Measurements from ENCODE around the gene CALB2. TPM values are rescaled to one million over a fixed set of nuclear protein-coding genes. Genes with fewer than 3 reads are reported as not detected.

Gene CALB2
- total RNA-seq, 4 donors from 2014 or later = 2.5 TPM; not detected in 3

DNA sequence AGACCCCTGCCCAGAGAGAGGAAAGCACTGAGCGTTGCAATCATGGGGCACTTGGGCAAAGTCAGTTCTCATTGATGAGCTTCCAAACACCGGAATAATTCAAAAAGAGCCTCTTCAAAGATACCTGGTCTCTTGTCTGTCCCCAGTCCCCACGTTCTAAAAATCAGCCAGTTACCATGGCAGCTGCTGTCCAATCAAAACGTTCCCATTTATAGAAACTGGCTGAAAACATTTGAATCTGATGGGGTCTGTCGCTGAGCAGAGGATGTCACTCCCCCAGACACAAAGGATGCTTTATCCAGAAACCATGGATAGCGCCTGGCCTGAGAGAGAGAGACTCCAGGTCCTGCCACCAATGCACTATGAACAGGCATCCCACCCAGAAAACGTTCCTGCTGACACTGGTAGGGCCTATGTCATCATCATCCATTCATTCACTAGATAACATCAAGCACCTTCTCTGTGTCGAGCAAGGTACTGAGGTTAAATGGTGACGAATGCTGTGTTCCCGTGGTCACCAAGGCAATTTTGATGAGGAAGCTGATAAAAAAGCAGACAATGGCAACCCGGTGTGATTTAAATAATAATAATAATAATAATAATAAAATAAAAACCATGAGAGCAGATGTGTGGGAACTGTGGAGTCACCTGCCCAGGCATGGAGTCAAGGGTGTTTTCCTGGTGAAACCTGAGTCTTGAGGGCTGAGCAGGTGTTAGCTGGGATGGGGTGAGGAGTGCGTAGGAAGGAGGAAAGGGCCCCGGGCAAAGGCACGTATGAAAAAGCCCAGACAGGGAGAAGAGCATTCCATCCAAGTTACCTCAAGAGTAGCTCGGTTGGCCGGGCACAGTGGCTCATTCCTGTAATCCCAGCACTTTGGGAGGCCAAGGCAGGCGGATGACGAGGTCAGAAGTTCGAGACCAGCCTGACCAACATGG, 19.0 kb upstream of the CALB2 start:
- intact Hi-C loops (cut with DNase I; ENCODE audit: low total_unique reads) = no loop called here
- no peak for DNase-seq
- Histone ChIP-seq H3K4me3 (no peak overlapping the region), H3K9me3 (no peaks in the 10 kb centered on the region), H3K27ac (no peak overlapping the region), H3K4me1 (no peaks in the 10 kb centered on the region), H3K36me3 (no peaks in the 10 kb centered on the region), H3K27me3 (no peaks in the 10 kb centered on the region)
- no peak for TF ChIP-seq POLR2A (IDR thresholded peaks at IDR 0.05)
- TF ChIP-seq, protein P1, sequence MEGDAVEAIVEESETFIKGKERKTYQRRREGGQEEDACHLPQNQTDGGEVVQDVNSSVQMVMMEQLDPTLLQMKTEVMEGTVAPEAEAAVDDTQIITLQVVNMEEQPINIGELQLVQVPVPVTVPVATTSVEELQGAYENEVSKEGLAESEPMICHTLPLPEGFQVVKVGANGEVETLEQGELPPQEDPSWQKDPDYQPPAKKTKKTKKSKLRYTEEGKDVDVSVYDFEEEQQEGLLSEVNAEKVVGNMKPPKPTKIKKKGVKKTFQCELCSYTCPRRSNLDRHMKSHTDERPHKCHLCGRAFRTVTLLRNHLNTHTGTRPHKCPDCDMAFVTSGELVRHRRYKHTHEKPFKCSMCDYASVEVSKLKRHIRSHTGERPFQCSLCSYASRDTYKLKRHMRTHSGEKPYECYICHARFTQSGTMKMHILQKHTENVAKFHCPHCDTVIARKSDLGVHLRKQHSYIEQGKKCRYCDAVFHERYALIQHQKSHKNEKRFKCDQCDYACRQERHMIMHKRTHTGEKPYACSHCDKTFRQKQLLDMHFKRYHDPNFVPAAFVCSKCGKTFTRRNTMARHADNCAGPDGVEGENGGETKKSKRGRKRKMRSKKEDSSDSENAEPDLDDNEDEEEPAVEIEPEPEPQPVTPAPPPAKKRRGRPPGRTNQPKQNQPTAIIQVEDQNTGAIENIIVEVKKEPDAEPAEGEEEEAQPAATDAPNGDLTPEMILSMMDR (IDR thresholded peaks at IDR 0.05) = no peak

DNA sequence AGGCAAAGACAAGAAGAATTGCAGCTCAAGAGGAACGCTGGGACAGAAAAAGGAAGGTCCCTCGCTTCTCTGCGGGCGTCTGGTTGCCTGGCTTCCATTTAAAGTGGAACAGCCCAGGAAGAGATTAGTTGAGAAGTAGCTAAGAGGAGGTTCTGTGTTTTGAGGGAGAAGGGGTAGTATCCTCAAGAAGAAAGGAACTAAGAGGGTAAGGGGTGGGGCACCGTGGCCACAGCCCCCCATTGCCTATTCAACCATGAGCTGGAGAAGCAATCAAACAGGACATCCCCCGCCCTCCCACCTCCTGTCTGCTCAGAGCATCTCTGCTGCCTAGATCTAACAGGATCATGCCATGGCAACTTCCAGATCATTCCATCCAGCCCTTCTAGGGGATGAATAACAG, 18.1 kb upstream of the CALB2 start:
- TF ChIP-seq, protein P1 (IDR thresholded peaks at IDR 0.05) = no peak
- TF ChIP-seq POLR2A (IDR thresholded peaks at IDR 0.05) = no peak
- no peak for DNase-seq
- intact Hi-C loops (cut with DNase I; ENCODE audit: low total_unique reads) = no loop called here
- no peaks in the 10 kb centered on the region for H3K27me3 ChIP-seq
- H3K36me3 ChIP-seq = no peaks in the 10 kb centered on the region
- H3K4me1 ChIP-seq = no peaks in the 10 kb centered on the region
- no peak overlapping the region for H3K27ac ChIP-seq
- no peak overlapping the region for H3K4me3 ChIP-seq
- H3K9me3 ChIP-seq = no peaks in the 10 kb centered on the region

DNA sequence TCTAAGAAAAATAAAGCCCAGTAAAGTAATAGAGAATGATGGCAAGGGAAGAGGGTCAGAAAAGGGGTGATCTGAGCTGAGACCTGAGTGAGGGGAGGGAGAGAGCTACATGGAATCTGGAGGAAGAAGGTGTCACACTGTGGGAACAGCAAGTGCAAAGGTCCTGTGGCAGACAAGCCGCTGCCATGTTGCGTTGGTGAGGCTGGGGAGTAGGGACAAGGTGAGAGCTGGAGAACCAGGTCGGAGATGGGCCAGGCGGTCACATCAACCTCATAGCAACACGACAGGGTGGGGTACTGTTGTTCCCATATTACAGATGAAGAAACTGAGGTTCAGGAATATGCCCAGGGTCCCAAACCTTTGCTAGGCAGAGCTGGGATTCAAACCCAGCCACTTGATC, 16.6 kb upstream of the CALB2 start:
- Histone ChIP-seq H3K36me3 (no peaks in the 10 kb centered on the region), H3K9me3 (no peaks in the 10 kb centered on the region), H3K27me3 (no peaks in the 10 kb centered on the region), H3K4me1 (no peaks in the 10 kb centered on the region), H3K27ac (no peak overlapping the region), H3K4me3 (no peak overlapping the region)
- intact Hi-C loops (cut with DNase I; ENCODE audit: low total_unique reads) = no loop called here
- DNase-seq = no peak
- TF ChIP-seq, protein P1 (IDR thresholded peaks at IDR 0.05) = no peak
- no peak for TF ChIP-seq POLR2A (IDR thresholded peaks at IDR 0.05)

DNA sequence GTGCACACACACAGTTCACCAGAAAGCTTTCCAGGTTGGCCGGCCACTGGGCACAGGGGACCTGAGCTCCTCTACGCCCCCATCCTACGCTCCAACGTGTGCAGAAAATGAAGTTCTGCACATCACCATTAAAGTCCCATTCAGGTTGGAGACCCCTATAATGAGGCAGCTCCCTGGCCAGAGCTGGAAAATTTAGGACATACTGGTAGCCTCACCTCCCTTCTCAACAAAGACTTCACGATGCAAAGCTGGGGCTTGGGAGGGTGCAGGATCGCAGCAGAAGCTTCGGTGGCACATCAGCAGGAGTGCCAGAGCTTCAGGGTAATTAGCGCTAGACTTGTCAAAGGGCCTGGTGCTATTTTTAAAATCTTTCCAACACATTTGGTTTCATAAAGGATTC, 15.4 kb upstream of the CALB2 start:
- Histone ChIP-seq H3K27ac (no peak overlapping the region), H3K4me3 (no peak overlapping the region), H3K4me1 (no peaks in the 10 kb centered on the region), H3K36me3 (no peaks in the 10 kb centered on the region), H3K27me3 (no peaks in the 10 kb centered on the region), H3K9me3 (no peaks in the 10 kb centered on the region)
- DNase-seq = no peak
- no peak for TF ChIP-seq POLR2A (IDR thresholded peaks at IDR 0.05)
- TF ChIP-seq, protein P1 (IDR thresholded peaks at IDR 0.05) = no peak
- intact Hi-C loops (cut with DNase I; ENCODE audit: low total_unique reads) = no loop called here

DNA sequence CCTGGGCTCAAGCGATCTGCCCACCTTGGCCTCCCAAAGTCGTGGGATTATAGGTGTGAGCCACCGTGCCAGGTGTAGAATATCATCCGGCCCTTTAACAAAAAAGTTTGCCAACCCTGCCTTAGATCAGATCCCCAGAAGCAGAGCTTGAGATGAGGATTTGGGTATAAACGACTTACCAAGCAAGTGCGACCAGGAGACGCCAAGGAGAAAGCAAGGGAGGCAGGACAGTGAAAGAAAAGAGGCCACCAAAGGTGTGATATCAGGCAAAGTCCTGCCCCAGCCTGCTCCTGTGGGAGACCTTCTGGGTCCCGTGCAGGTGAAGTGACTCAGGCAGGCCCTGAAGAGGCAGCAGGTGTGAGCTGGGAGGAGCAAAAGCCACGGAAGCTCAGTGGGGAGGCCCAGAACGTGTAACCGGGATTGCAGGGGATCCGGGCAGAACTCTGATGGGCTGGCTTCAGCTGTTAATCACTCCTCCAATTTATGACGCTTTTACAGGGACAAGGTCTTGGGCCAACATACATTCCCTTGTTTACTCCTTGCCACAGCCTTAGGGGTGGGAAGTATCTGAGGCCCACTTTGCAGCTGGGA, 14.1 kb upstream of the CALB2 start:
- no peaks in the 10 kb centered on the region for H3K36me3 ChIP-seq
- no peak overlapping the region for H3K4me3 ChIP-seq
- intact Hi-C loops (cut with DNase I; ENCODE audit: low total_unique reads) = no loop called here
- no peak overlapping the region for H3K27ac ChIP-seq
- no peaks in the 10 kb centered on the region for H3K27me3 ChIP-seq
- no peaks in the 10 kb centered on the region for H3K4me1 ChIP-seq
- no peaks in the 10 kb centered on the region for H3K9me3 ChIP-seq
- TF ChIP-seq, protein P1 (IDR thresholded peaks at IDR 0.05) = no peak
- TF ChIP-seq POLR2A (IDR thresholded peaks at IDR 0.05) = no peak
- no peak for DNase-seq

Data from uterus (tissue), 4 donors.